Endothelial cell (in vitro differentiated cells): Measurements from ENCODE around the gene EPHB1. TPM values are rescaled to one million over a fixed set of nuclear protein-coding genes. Genes with fewer than 3 reads are reported as not detected.

Experiments
- DNase-seq: peaks from one replicate; pipeline ENCODE4 v3.0.0; 2021; ENCODE audit warnings: low spot score
- H3K27ac Mint-ChIP-seq: one replicate; pipeline ENCODE4 v1.8.0; 2021; ENCODE audit warnings: mixed read lengths, inconsistent platforms; ENCODE audit not compliant: unreplicated experiment
- H3K27me3 Mint-ChIP-seq: one replicate; pipeline ENCODE4 v1.8.0; 2021; ENCODE audit warnings: mild to moderate bottlenecking, moderate library complexity, mixed read lengths, inconsistent platforms; ENCODE audit not compliant: unreplicated experiment
- H3K36me3 Mint-ChIP-seq: one replicate; pipeline ENCODE4 v1.8.0; 2021; ENCODE audit warnings: mild to moderate bottlenecking, low read depth, mixed read lengths, inconsistent platforms; ENCODE audit not compliant: unreplicated experiment
- H3K4me1 Mint-ChIP-seq: one replicate; pipeline ENCODE4 v1.8.0; 2021; ENCODE audit warnings: mild to moderate bottlenecking, mixed read lengths, inconsistent platforms; ENCODE audit not compliant: unreplicated experiment
- H3K4me3 Mint-ChIP-seq: one replicate; pipeline ENCODE4 v1.8.0; 2021; ENCODE audit warnings: mild to moderate bottlenecking, mixed read lengths, inconsistent platforms; ENCODE audit not compliant: unreplicated experiment
- H3K9me3 Mint-ChIP-seq: one replicate; pipeline ENCODE4 v1.8.0; 2021; ENCODE audit warnings: mixed read lengths, inconsistent platforms; ENCODE audit not compliant: unreplicated experiment
- CTCF ChIP-seq: fragments of 200-600 bp; sonication (generic); IDR thresholded peaks from one replicate; pipeline ENCODE4 v1.5.0; 2021; ENCODE audit warnings: antibody characterized with exemption; ENCODE audit not compliant: unreplicated experiment
- total RNA-seq: library from RNA; stranded (reverse); fragmentation: NEBNext Ultra II Directional; extraction: Animal tissue kit (Norgen Biotek cat#: 25700); gene quantifications from one replicate; pipeline ENCODE4 v1.2.1, GENCODE V29; 2021; ENCODE audit not compliant: unreplicated experiment

The EPHB1 gene
- total RNA-seq, 1 donor from 2014 or later = 5.7 TPM

- DNase-seq = no peak
- Mint-ChIP-seq H3K27ac (no peak overlapping the region), H3K36me3 (no peaks in the 10 kb centered on the region), H3K4me1 (peaks cover 3% of the 10 kb centered on the region), H3K27me3 (peaks cover 1% of the 10 kb centered on the region), H3K4me3 (no peak overlapping the region), H3K9me3 (no peaks in the 10 kb centered on the region)
- no peak for TF ChIP-seq CTCF
These were observed 139.9 kb downstream of the EPHB1 start for GRCh38 chr3:134934933-134935332.

- DNase-seq = no peak
- Mint-ChIP-seq H3K27ac (no peak overlapping the region), H3K4me1 (no peaks in the 10 kb centered on the region), H3K4me3 (no peak overlapping the region), H3K9me3 (no peaks in the 10 kb centered on the region), H3K27me3 (peaks cover 2% of the 10 kb centered on the region), H3K36me3 (no peaks in the 10 kb centered on the region)
- no peak for TF ChIP-seq CTCF
These were observed 142.4 kb downstream of the EPHB1 start for GRCh38 chr3:134937256-134938028.

- H3K4me1 Mint-ChIP-seq = no peaks in the 10 kb centered on the region
- H3K27ac Mint-ChIP-seq = no peak overlapping the region
- no peak for TF ChIP-seq CTCF
- H3K27me3 Mint-ChIP-seq = peaks cover 2% of the 10 kb centered on the region
- H3K9me3 Mint-ChIP-seq = no peaks in the 10 kb centered on the region
- no peaks in the 10 kb centered on the region for H3K36me3 Mint-ChIP-seq
- no peak for DNase-seq
- no peak overlapping the region for H3K4me3 Mint-ChIP-seq
These were observed 143.0 kb downstream of the EPHB1 start for GRCh38 chr3:134938029-134938525.

- Mint-ChIP-seq H3K9me3 (no peaks in the 10 kb centered on the region), H3K4me1 (no peaks in the 10 kb centered on the region), H3K4me3 (no peak overlapping the region), H3K36me3 (no peaks in the 10 kb centered on the region), H3K27me3 (peaks cover 2% of the 10 kb centered on the region), H3K27ac (no peak overlapping the region)
- no peak for DNase-seq
- TF ChIP-seq CTCF = no peak
These were observed 144.9 kb downstream of the EPHB1 start for GRCh38 chr3:134939978-134940377.

GRCh38 chr3:134941820-134942219 is 146.8 kb downstream of the EPHB1 start:
- no peak for TF ChIP-seq CTCF
- Mint-ChIP-seq H3K4me1 (no peaks in the 10 kb centered on the region), H3K27me3 (peaks cover 2% of the 10 kb centered on the region), H3K27ac (no peak overlapping the region), H3K9me3 (no peaks in the 10 kb centered on the region), H3K4me3 (no peak overlapping the region), H3K36me3 (no peaks in the 10 kb centered on the region)
- no peak for DNase-seq
